OCI-LY3 (cell line): ENCODE data around the gene SMIM41.

Source experiments
- H2AFZ ChIP-seq: fragments of 200-600, 300-600 bp; shearing (Covaris generic); 2 replicates; pipeline ENCODE4 v1.6.0; 2014; ENCODE audit warnings: antibody characterized with exemption, low read depth, low read length
- H3K27ac ChIP-seq: fragments of 200-600, 300-600 bp; sonication (generic); 2 replicates; pipeline ENCODE4 v1.5.1; 2014; ENCODE audit warnings: mild to moderate bottlenecking, low read length, moderate library complexity, mixed read lengths
- H3K27me3 ChIP-seq: fragments of 200-600, 300-600 bp; sonication (generic); 2 replicates; pipeline ENCODE4 v1.6.1; 2014; ENCODE audit warnings: low read depth, low read length, mixed read lengths
- H3K36me3 ChIP-seq: fragments of 200-600, 300-600 bp; sonication (generic); replicated peaks from 2 replicates; pipeline ENCODE3; 2014; ENCODE audit warnings: low read depth, low read length, mixed read lengths
- H3K4me1 ChIP-seq: fragments of 300-600, 200-600 bp; sonication (generic); 2 replicates; pipeline ENCODE4 v1.6.1; 2014; ENCODE audit warnings: low read length, mixed read lengths
- H3K4me2 ChIP-seq: fragments of 200-600, 300-600 bp; sonication (generic); 2 replicates; pipeline ENCODE4 v1.6.1; 2014; ENCODE audit warnings: low read length, mixed read lengths
- H3K4me3 ChIP-seq: fragments of 300-600, 200-600 bp; sonication (generic); 2 replicates; pipeline ENCODE4 v1.5.1; 2014; ENCODE audit warnings: antibody characterized with exemption, mild to moderate bottlenecking, low read length, moderate library complexity
- H3K79me2 ChIP-seq: fragments of 300-600, 200-600 bp; shearing (Covaris generic); 2 replicates; pipeline ENCODE4 v1.6.1; 2014; ENCODE audit warnings: mild to moderate bottlenecking, low read length, mixed read lengths
- H3K9ac ChIP-seq: fragments of 300-600, 200-600 bp; shearing (Covaris generic); 2 replicates; pipeline ENCODE4 v1.6.0; 2014; ENCODE audit warnings: mild to moderate bottlenecking, low read length, moderate library complexity
- H3K9me3 ChIP-seq: fragments of 200-600, 300-600 bp; shearing (Covaris generic); 2 replicates; pipeline ENCODE4 v1.6.1; 2014; ENCODE audit warnings: low read length, mixed read lengths; ENCODE audit not compliant: insufficient read depth
- H4K20me1 ChIP-seq: fragments of 200-600, 300-600 bp; sonication (generic); 2 replicates; pipeline ENCODE4 v1.6.1; 2016; ENCODE audit warnings: low read length, mixed read lengths; ENCODE audit not compliant: insufficient read depth
- EZH2phosphoT487 ChIP-seq: fragments of 200-600 bp; shearing (Covaris generic); IDR thresholded peaks from 2 replicates; pipeline ENCODE4 v1.6.1; 2018; ENCODE audit warnings: antibody characterized with exemption, mixed run types, low read depth
- TF ChIP-seq, protein P1 (sequence below): fragments of 200-600, 300-600 bp; sonication (generic); IDR thresholded peaks from 2 replicates; pipeline ENCODE4 v1.5.1; 2014; ENCODE audit warnings: antibody characterized with exemption, low read length, low read depth

SMIM41 gene

DNA sequence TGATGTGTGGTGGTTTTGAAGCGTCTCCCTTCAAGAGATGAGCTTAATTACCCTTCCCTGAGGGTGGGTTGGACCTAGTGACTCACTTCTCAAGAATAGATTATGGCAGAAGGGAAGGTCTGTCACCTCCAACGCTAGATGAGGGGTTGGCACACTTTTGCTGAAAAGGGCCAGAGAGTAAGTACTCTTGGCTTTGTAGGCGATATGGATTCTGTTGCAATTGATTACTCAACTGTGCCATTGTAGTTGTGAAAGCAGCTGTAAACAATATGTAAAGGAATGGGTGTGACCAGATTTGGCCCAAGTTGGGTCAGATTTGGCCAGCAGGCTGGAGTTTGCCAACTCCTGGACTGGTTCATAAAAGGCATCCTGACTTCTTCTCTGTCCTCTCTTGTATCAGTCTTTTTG, 53.3 kb downstream of the SMIM41 start:
- Histone ChIP-seq H3K4me3 (no peak overlapping the region), H2AFZ (no peak overlapping the region), H3K27ac (no peak overlapping the region), H3K36me3 (no peaks in the 10 kb centered on the region), H3K9ac (no peak overlapping the region), H3K4me2 (no peak overlapping the region), H3K9me3 (no peaks in the 10 kb centered on the region), H3K27me3 (peaks cover 18% of the 10 kb centered on the region), H3K79me2 (no peaks in the 10 kb centered on the region), H4K20me1 (no peaks in the 10 kb centered on the region), H3K4me1 (no peaks in the 10 kb centered on the region)
- TF ChIP-seq, protein P1, sequence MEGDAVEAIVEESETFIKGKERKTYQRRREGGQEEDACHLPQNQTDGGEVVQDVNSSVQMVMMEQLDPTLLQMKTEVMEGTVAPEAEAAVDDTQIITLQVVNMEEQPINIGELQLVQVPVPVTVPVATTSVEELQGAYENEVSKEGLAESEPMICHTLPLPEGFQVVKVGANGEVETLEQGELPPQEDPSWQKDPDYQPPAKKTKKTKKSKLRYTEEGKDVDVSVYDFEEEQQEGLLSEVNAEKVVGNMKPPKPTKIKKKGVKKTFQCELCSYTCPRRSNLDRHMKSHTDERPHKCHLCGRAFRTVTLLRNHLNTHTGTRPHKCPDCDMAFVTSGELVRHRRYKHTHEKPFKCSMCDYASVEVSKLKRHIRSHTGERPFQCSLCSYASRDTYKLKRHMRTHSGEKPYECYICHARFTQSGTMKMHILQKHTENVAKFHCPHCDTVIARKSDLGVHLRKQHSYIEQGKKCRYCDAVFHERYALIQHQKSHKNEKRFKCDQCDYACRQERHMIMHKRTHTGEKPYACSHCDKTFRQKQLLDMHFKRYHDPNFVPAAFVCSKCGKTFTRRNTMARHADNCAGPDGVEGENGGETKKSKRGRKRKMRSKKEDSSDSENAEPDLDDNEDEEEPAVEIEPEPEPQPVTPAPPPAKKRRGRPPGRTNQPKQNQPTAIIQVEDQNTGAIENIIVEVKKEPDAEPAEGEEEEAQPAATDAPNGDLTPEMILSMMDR = no peak
- TF ChIP-seq EZH2phosphoT487 = no peak

DNA sequence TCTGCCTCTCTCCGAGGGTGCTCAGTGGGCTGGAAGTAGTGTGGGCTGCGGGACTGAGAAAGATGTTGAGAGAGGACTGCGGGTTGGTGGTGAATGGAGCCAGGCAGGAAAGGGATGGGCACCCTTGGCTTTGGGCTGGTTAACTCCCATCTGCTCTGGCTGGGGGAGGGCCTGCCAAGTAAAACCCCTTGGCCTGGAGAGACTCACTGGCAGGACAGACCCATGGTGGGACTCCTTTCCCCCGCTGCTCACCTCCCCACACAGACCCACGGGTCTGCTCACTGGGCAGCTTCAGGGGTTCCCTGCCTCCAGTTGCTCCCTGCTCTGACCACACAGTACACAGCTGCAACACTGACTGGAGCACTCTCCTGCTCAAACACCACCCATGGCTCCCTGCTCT, 58.2 kb downstream of the SMIM41 start:
- H3K79me2 ChIP-seq = no peaks in the 10 kb centered on the region
- TF ChIP-seq, protein P1 = no peak
- TF ChIP-seq EZH2phosphoT487 = no peak
- no peak overlapping the region for H3K27ac ChIP-seq
- H3K27me3 ChIP-seq = peaks cover 14% of the 10 kb centered on the region; the same call in 1 of the 2 replicates
- H3K4me3 ChIP-seq = no peak overlapping the region
- H4K20me1 ChIP-seq = no peaks in the 10 kb centered on the region
- H3K4me2 ChIP-seq = no peak overlapping the region
- H3K9me3 ChIP-seq = no peaks in the 10 kb centered on the region
- H2AFZ ChIP-seq = no peak overlapping the region
- H3K4me1 ChIP-seq = peaks cover 2% of the 10 kb centered on the region; the same call in 1 of the 2 replicates
- no peak overlapping the region for H3K9ac ChIP-seq
- H3K36me3 ChIP-seq = no peaks in the 10 kb centered on the region

DNA sequence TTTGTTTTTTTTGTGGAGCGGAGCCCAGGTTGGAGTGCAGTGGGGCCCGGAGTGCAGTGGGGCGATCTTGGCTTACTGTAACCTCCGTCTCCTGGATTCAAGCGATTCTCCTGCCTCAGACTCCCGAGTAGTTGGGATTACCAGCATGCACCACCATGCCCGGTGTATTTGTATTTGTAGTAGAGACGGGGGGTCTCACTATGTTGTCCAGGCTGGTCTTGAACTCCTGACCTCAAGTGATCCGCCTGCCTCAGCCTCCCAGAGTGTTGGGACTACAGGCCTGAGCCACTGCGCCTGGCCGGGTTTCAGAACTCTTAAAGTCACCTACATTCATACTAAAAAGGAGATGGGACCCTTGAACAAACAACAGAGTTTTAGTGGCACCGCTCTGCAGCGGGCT, 59.6 kb downstream of the SMIM41 start:
- no peak overlapping the region for H3K4me3 ChIP-seq
- no peaks in the 10 kb centered on the region for H3K36me3 ChIP-seq
- TF ChIP-seq, protein P1 = no peak
- no peak for TF ChIP-seq EZH2phosphoT487
- no peak overlapping the region for H3K27ac ChIP-seq
- peak overlapping the region; percentile 51; the same call in 1 of the 2 replicates for H2AFZ ChIP-seq
- H3K4me2 ChIP-seq = no peak overlapping the region
- no peaks in the 10 kb centered on the region for H4K20me1 ChIP-seq
- no peaks in the 10 kb centered on the region for H3K79me2 ChIP-seq
- 0 out of 2 replicates have a peak, but pooled peaks cover 12% of the 10 kb centered on the region for H3K27me3 ChIP-seq
- H3K9me3 ChIP-seq = no peaks in the 10 kb centered on the region
- no peak overlapping the region for H3K9ac ChIP-seq
- H3K4me1 ChIP-seq = peaks cover 2% of the 10 kb centered on the region; the same call in 1 of the 2 replicates

DNA sequence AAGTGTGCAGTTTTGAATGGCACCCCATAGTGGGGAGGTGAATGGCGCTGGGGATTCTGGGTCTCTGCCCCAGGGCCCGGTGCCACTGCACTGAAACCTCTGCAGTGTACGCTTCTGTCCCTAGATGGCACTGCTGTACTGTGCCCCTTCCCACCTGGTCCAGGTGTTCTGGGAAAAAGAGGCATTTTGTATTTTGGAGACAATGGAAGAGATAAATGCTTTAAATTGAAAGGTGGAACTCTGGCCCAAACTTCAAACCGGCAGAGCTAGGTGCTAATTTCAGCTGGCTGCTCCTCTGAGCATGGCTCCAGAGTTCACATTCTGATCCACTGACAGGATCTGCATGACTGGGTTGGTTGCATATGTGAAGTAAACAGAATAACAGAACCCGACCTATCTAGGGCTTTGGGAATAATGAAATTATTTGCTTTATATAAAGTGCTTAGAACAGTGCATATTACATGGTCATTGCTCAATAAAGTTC, 60.1 kb downstream of the SMIM41 start:
- Histone ChIP-seq H4K20me1 (no peaks in the 10 kb centered on the region), H3K9me3 (no peaks in the 10 kb centered on the region)

More for the DNA sequence above, 60.1 kb downstream of the SMIM41 start:
- Histone ChIP-seq H3K36me3 (no peaks in the 10 kb centered on the region), H3K27me3 (0 out of 2 replicates have a peak, but pooled peaks cover 12% of the 10 kb centered on the region), H3K27ac (no peak overlapping the region), H3K4me1 (peaks cover 2% of the 10 kb centered on the region; the same call in 1 of the 2 replicates), H3K9ac (no peak overlapping the region), H3K4me2 (no peak overlapping the region), H3K79me2 (no peaks in the 10 kb centered on the region), H3K4me3 (no peak overlapping the region), H2AFZ (peak overlapping the region; percentile 51; the same call in 1 of the 2 replicates)
- TF ChIP-seq, protein P1 = peak; percentile 84
- TF ChIP-seq EZH2phosphoT487 = no peak
